Lower leg skin (tissue), 3 donors: ENCODE data around the gene KIF26B.

ENCODE experiments used
- POLR2A ChIP-seq, 2 donors: fragments of 450-650 bp; IDR thresholded peaks; one replicate each; pipeline ENCODE4 v1.6.1; 2016 to 2017; ENCODE audit warnings: antibody characterized with exemption in 2 of 2, mild to moderate bottlenecking in 1 of 2, moderate library complexity in 1 of 2
- TF ChIP-seq, protein P1 (sequence below), 3 donors: fragments of 450-650 bp; IDR thresholded peaks; one replicate each; pipeline ENCODE4 v1.5.1; 2016; ENCODE audit warnings: antibody characterized with exemption in 3 of 3, mild to moderate bottlenecking in 3 of 3, moderate library complexity in 2 of 3

DNA sequence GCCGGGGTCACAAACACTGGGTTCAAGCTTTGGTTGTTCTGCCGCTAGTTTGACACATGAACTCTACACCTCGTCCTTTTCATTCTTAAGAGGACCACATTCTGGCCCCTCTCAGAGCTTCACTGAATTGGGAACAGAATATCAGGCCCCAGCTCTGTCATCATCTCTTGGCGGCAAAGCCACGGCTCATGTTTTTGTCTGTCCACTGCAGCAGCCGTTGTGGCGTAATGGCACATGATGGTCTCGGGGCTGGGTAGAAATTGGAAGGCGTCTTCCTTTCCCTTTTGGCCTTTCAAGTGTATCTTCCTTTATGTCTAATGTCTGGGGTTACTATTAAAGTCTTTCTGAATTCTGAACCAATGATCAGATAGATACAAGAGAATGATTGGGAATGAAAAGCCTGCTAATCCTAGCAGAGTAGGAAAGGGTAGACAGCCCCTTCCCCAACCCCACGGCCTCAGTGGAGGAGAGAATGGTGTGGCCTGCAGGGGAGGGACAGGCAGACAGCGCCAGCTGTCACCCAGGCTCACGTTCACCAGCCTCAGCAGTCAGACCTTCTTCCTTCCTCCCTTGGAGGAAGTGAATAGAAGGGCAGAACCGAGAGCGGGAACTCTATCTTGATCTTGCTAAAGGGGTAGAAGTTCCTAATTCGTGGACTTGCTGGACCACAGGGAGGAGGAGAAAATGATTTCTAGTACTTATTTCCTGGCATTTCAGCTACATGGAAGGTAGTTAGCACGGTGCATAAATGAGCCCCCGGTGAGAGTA, 498.1 kb downstream of the KIF26B start:
- no peak for TF ChIP-seq POLR2A (IDR thresholded peaks at IDR 0.05)
- TF ChIP-seq, protein P1, sequence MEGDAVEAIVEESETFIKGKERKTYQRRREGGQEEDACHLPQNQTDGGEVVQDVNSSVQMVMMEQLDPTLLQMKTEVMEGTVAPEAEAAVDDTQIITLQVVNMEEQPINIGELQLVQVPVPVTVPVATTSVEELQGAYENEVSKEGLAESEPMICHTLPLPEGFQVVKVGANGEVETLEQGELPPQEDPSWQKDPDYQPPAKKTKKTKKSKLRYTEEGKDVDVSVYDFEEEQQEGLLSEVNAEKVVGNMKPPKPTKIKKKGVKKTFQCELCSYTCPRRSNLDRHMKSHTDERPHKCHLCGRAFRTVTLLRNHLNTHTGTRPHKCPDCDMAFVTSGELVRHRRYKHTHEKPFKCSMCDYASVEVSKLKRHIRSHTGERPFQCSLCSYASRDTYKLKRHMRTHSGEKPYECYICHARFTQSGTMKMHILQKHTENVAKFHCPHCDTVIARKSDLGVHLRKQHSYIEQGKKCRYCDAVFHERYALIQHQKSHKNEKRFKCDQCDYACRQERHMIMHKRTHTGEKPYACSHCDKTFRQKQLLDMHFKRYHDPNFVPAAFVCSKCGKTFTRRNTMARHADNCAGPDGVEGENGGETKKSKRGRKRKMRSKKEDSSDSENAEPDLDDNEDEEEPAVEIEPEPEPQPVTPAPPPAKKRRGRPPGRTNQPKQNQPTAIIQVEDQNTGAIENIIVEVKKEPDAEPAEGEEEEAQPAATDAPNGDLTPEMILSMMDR (IDR thresholded peaks at IDR 0.05) = no peak
